ENCODE results near the gene ADCY1. TPM values are rescaled to one million over a fixed set of nuclear protein-coding genes. Genes with fewer than 3 reads are reported as not detected.

Gene ADCY1
- total and polyA plus RNA-seq, 2 donors (not counting 1 experiment from before 2014, with no cell fraction given) = 0.23 to 2.5 TPM

GRCh38 chr7:45592230-45592991 is 18.2 kb downstream of the ADCY1 start:
- no peak for TF ChIP-seq EZH2 (IDR thresholded peaks at IDR 0.05; ENCODE audit: low read length, missing control alignments)
- no peak for TF ChIP-seq CTCF (conservative IDR thresholded peaks at IDR 0.05 in 1 of 2, IDR thresholded peaks at IDR 0.05 in 1 of 2; ENCODE audit: low read depth in 1 of 2, low read length in 2 of 2)
- Histone ChIP-seq H3K4me1 (ENCODE audit: control insufficient read depth, extremely low read depth, insufficient read depth, low read length) (no peaks in the 10 kb centered on the region), H3K4me2 (ENCODE audit: extremely low read depth, insufficient read depth, low read length) (no peak overlapping the region), H3K4me3 (replicated peaks in 1 of 4; ENCODE audit: control extremely low read depth in 1 of 4, insufficient read depth in 1 of 4, low read depth in 3 of 4, low read length in 4 of 4) (no peak overlapping the region), H3K27ac (ENCODE audit: insufficient read depth, low read length) (no peak overlapping the region), H2AFZ (ENCODE audit: low read length) (no peak overlapping the region), H3K79me2 (ENCODE audit: control insufficient read depth, insufficient read depth, low read length) (no peaks in the 10 kb centered on the region), H3K9ac (ENCODE audit: insufficient read depth, low read length) (no peak overlapping the region), H3K9me3 (ENCODE audit: control insufficient read depth, insufficient read depth, low read depth, low read length) (no peaks in the 10 kb centered on the region), H3K36me3 (ENCODE audit: control insufficient read depth, insufficient read depth, low read length) (no peaks in the 10 kb centered on the region), H3K27me3 (ENCODE audit: control insufficient read depth, insufficient read depth, low read length) (no peaks in the 10 kb centered on the region), H4K20me1 (ENCODE audit: control insufficient read depth, extremely low read depth, insufficient read depth, low read length) (no peaks in the 10 kb centered on the region)
- DNase-seq (ENCODE audit: low read depth in 2 of 2) = no peak

- Histone ChIP-seq H3K4me1 (ENCODE audit: control insufficient read depth, extremely low read depth, insufficient read depth, low read length) (no peaks in the 10 kb centered on the region), H3K4me2 (ENCODE audit: extremely low read depth, insufficient read depth, low read length) (no peak overlapping the region), H3K36me3 (ENCODE audit: control insufficient read depth, insufficient read depth, low read length) (no peaks in the 10 kb centered on the region), H3K4me3 (replicated peaks in 1 of 4; ENCODE audit: control extremely low read depth in 1 of 4, insufficient read depth in 1 of 4, low read depth in 3 of 4, low read length in 4 of 4) (no peak overlapping the region), H4K20me1 (ENCODE audit: control insufficient read depth, extremely low read depth, insufficient read depth, low read length) (no peaks in the 10 kb centered on the region), H2AFZ (ENCODE audit: low read length) (no peak overlapping the region), H3K27me3 (ENCODE audit: control insufficient read depth, insufficient read depth, low read length) (no peaks in the 10 kb centered on the region), H3K79me2 (ENCODE audit: control insufficient read depth, insufficient read depth, low read length) (no peaks in the 10 kb centered on the region), H3K9ac (ENCODE audit: insufficient read depth, low read length) (no peak overlapping the region), H3K9me3 (ENCODE audit: control insufficient read depth, insufficient read depth, low read depth, low read length) (no peaks in the 10 kb centered on the region), H3K27ac (ENCODE audit: insufficient read depth, low read length) (no peak overlapping the region)
- DNase-seq (ENCODE audit: low read depth in 2 of 2) = no peak
- TF ChIP-seq CTCF (conservative IDR thresholded peaks at IDR 0.05 in 1 of 2, IDR thresholded peaks at IDR 0.05 in 1 of 2; ENCODE audit: low read depth in 1 of 2, low read length in 2 of 2) (no peak), EZH2 (IDR thresholded peaks at IDR 0.05; ENCODE audit: low read length, missing control alignments) (no peak)
Measured at GRCh38 chr7:45593121-45593541, 19.0 kb downstream of the ADCY1 start.

GRCh38 chr7:45593877-45594276 is 19.7 kb downstream of the ADCY1 start:
- no peak for TF ChIP-seq CTCF (conservative IDR thresholded peaks at IDR 0.05 in 1 of 2, IDR thresholded peaks at IDR 0.05 in 1 of 2; ENCODE audit: low read depth in 1 of 2, low read length in 2 of 2)
- TF ChIP-seq EZH2 (IDR thresholded peaks at IDR 0.05; ENCODE audit: low read length, missing control alignments) = no peak
- H3K79me2 ChIP-seq (ENCODE audit: control insufficient read depth, insufficient read depth, low read length) = no peaks in the 10 kb centered on the region
- no peak for DNase-seq (ENCODE audit: low read depth in 2 of 2)
- H3K4me1 ChIP-seq (ENCODE audit: control insufficient read depth, extremely low read depth, insufficient read depth, low read length) = no peaks in the 10 kb centered on the region
- H3K27me3 ChIP-seq (ENCODE audit: control insufficient read depth, insufficient read depth, low read length) = no peaks in the 10 kb centered on the region
- no peaks in the 10 kb centered on the region for H3K9me3 ChIP-seq (ENCODE audit: control insufficient read depth, insufficient read depth, low read depth, low read length)
- H2AFZ ChIP-seq (ENCODE audit: low read length) = no peak overlapping the region
- H3K36me3 ChIP-seq (ENCODE audit: control insufficient read depth, insufficient read depth, low read length) = no peaks in the 10 kb centered on the region
- no peak overlapping the region for H3K4me3 ChIP-seq (replicated peaks in 1 of 4; ENCODE audit: control extremely low read depth in 1 of 4, insufficient read depth in 1 of 4, low read depth in 3 of 4, low read length in 4 of 4)
- no peaks in the 10 kb centered on the region for H4K20me1 ChIP-seq (ENCODE audit: control insufficient read depth, extremely low read depth, insufficient read depth, low read length)
- no peak overlapping the region for H3K27ac ChIP-seq (ENCODE audit: insufficient read depth, low read length)
- no peak overlapping the region for H3K9ac ChIP-seq (ENCODE audit: insufficient read depth, low read length)
- H3K4me2 ChIP-seq (ENCODE audit: extremely low read depth, insufficient read depth, low read length) = no peak overlapping the region
